Activated CD4-positive, CD25-positive, alpha-beta regulatory T cell treated with anti-CD3 and anti-CD28 coated beads, Interleukin-2, amount 50 U/mL, for 72 hours (primary cell): ENCODE measurements around the gene PPT2.
A peak's percentile ranks its signal among the peaks of the same experiment; 100 is the strongest.
"Not testable (repeated sequence)": the region's sequence is repeated elsewhere in the genome, so short reads cannot be mapped to it uniquely, and the experiment has no call there.

Experiments used
- DNase-seq: peaks from one replicate; pipeline ENCODE4 v3.0.0; 2021

Gene PPT2

DNA sequence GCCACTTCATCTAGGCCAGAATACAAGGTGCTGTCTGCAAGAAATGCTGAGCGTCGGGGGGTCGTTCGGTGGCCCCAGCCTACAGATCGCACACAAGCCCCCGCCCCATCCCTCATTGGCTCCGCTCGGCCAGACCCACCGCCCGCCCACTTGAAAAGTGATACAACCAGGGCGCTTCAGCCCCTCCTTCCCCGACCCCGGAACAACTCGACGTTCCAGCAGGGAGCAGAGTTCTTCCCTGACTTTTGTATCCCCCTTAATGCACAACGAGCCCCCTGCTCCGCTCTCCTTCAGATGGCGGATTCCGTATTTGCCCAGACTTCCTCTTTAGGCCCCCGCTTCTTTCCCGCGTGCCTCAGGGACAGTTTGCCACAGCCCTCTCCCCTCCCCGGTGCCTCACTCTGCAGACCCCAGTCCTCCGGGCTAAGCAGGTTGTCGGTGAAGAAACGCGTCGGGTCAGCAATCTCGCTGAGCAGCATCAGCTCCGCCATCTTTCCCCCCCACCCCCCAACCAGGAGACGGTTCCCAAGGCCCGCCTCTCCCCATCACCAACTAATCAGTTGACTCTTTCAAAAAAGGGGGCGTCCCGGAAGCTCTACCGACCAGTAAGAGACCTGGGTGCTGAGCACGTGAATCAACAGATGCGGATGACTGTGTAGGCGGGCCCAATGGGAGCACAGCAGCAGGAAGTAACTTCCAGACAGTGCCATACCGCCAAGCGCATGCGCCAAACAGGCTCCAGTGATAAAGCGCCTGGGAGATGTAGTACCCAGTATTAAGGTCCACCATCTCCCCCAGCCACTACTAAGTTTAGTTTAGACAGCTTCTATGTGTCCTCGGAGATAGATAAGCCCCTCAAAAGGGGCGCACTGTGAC lies 26.0 kb upstream of the PPT2 start, which contains the start of gene ATF6B:
TSS of gene ATF6B (minus strand) at position 530 of the 876 bp plus-strand sequence. CDS start at position 491, 39 bp downstream.
- DNase-seq = peak; percentile 92

DNA sequence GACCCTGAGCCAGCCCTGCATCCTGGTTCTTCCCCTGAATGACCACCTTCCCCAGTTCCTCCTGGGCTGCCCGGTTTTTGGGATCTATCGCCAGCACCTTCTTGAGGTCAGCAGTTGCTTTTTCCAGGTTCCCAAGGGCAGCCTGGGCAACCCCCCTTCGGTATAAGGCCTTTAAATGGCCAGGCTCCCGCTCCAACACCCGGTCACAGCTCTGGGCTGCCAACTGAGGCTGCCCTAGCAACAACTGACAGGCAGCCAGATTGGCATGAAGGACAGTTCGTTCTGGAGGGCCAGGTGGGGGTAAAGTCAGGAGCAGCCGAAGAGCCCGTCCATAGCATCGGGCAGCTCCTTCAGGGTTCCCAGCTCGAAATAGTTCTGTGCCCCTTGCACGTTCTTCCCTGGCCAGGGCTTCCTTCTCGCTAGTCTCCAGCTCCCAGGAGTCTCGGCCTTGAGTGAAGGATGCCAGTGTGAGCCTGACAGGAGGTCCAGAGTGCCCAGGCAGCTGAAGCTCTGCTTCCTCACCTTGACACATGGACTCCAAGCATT lies 25.1 kb upstream of the PPT2 start:
- no peak for DNase-seq

DNA sequence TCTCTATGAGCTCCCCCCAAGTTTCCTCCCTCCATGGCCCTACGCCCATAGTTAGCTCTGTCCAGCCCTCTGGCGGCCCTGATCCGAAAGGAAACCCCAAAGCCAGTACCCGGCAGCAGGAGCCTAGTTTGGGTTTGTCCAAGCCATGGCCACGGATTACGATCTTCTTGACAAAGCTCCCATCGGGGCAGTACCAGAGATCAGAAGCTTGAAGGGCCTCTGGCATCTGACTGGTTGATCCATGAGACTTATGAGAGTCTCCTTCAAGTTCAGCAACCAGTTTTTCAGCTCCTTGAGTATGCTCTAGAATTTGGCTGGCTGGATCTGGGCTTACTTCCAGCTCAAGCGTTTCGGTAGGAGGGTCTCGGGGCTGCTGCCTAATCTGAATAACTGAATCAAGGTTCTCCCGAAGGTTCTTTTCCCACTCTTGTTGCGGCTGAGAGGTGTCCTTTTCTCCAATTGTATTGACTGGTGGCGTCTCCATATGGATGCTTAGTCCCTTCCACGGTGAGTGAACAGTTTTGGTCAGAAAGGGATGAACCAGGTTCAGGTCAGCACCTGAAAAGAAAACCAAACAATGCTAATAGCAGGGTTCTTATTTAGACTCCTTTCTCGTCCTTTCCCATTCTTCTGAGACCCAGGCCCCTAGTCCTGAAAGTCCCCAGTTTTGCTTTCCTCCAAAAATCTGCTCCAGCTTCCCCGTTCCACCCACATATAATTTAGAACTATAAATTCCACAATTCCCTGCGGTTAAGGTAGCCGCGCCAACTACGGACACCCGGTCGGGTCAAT lies 24.4 kb upstream of the PPT2 start:
- DNase-seq = no peak

DNA sequence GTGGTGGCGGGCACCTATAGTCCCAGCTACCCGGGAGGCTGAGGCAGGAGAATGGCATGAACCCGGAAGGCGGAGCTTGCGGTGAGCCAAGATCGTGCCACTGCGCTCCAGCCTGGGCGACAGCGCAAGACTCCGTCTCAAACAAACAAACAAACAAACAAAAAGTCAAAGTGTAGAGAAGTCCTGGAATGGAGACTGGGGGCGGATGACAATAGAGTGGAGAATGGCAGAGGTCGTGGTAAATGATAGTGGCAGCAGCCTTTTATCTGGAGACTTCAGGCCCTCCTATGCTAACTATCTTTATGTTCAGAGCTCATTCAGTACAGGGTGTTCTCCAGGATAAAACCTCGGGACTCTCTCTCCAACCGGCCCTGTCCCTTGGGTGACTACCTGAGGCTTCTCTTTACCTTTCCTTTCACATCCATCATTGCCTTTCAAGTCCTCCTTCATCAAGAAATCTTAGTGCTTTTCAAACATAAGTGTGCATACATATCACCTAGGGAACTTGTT lies 22.4 kb upstream of the PPT2 start:
- DNase-seq = no peak

DNA sequence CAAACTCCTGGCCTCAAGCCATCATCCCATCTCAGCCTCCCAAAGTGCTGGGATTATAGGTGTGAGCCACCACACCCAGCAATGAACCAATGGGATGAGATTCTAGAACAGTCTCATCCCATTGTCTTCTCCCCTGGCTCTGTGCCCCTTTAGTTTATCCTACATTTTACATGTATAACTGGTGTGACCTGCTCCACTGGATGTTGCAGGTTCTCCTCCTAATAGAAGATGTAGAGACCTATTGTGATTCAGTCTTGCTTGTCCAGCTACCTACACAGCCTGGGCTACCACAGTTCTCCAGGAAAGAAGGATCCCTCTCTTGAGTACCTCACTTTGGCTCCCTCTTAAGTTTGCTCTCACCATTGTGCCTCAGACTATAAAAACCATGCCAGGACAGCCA lies 21.8 kb upstream of the PPT2 start:
- DNase-seq = no peak

DNA sequence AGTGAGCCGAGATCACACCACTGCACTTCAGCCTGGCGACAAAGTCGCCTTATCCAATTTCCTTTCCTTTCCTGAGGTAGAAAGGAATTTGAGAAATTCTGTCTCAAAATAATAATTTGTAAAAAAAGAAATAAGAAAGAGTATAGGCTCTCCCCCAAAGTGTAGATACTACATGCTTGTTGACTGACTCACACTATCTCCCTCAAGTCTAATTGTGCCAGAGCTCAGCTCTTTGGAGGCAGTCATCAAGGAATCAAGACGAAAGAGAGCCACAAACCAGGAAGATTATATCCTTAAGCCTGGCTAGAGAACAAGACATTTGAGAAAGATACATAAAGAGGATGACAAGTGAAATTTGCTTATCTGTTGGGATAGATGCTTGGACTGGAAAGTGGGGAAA lies 20.2 kb upstream of the PPT2 start:
- DNase-seq = no peak

DNA sequence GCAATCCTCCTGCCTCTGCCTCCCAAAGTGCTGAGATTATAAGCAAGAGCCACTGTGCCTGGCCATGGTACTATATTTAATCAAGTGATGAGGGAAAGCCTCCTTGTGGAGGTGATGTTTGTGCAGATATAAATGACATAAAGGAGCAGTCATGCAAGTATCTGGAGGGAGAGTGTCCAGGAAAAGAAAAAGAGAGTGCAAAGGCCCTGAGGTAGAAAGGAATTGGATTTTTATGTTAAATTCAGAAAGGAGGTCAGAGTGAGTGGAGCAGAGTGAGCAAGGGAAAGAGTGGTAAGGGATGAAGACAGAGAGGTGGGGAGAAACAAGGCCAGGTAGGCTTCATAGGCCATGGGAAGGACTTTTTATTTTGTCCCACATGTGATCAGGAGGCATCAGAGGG lies 16.5 kb upstream of the PPT2 start:
- DNase-seq = no peak

DNA sequence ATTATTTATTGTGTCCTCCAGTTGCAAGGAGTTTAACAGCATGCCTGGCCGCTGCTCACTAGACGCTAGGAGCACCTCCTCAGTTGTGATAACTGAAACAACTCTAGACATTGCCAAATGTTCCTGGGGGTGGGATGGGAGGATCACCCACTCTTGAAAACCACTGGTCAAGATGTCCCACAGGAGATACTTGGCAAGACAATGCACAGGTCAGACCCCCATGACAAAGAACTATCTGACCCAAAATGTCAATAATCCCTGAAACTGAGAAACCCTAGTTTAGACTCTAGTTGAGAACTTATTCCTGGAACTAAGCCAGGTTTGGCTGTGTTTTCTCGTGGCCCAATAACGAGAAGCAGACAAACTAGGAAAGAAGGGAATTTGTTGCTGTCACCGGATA lies 14.4 kb upstream of the PPT2 start:
- no peak for DNase-seq

DNA sequence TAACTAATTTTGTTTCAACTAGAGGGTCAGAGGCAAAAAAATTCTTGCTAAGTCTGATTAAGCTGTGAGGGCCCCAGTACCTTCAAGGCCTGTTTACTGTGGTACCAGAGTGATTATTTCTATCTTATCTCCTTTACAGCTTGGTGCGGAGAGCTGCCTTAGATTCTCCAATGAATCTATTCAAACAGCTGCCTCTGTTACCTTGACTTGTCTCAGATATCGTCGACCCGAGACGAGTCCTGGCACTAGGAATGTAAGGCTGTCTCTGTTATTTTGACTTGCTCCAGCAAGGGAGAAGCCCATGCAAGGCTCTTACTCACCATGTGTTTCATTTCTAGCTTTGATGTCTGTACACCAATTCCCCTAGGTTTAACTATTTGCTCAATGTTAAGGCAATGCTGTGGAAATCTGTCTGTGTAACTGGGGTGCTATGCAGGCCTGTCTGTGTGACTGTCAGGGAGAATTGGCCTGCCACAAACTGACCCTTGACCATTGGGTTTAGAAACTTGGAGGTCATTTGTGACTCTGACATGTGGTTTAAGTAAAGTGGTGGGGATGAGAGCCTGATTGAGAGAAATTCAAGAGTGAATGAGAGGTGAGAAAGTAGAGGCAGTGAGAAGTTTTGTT lies 13.4 kb upstream of the PPT2 start:
- DNase-seq = no peak

DNA sequence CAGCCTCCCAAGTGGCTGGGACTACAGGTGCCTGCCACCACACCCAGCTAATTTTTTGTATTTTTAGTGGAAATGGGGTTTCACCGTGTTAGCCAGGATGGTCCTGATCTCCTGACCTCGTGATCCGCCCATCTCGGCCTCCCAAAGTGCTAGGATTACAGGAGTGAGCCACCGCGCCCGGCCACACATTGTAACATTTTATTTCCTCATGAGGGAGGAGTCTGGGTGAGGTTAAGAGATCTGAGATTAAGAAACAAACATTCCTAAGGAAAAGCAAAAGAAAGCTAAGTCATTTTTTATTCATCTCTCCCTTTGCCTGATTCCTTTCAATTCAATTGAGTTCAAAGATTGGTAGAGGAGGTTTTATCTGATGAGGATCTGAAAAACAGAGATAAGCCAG lies 9.7 kb upstream of the PPT2 start:
- DNase-seq = not testable (repeated sequence)

DNA sequence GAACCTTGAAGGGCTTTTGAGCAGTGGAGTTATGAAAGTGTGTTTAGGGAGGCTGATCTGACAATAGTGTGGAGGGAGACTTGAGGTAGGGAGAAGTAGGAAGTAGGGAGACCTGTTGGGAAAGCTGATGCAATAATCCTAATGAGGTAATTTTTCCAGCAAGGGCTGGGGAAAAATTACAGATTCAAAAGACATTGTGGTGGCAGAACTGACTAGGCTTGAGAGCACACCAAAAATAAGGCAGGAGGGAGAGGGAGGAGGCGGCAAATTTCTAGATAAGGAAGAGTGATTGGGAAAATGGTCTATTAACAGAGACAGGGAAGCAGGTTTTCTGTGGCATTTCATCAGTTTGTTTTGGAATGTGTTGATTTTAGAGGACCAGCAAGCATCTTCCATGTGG lies 7.7 kb upstream of the PPT2 start:
- DNase-seq = no peak

DNA sequence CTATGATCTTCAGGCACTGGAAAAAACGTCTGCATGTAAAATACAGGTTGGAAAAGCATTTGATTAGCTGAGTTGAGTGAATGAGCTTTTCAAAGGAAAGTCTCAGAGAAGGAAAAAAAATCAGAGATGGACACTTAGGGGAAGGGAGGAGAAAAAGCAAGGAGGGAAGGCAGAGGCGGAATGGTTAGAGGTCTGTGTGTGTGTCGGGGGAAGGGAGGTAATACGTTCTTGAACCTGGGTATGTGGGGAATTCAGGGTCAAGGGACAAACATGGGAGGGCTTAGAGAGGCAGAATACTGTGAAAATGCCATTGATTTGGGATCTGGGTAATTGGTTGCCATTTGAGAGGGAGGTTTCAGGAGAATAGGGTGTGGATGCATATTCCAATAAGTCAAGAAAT lies 7.3 kb upstream of the PPT2 start:
- DNase-seq = no peak

DNA sequence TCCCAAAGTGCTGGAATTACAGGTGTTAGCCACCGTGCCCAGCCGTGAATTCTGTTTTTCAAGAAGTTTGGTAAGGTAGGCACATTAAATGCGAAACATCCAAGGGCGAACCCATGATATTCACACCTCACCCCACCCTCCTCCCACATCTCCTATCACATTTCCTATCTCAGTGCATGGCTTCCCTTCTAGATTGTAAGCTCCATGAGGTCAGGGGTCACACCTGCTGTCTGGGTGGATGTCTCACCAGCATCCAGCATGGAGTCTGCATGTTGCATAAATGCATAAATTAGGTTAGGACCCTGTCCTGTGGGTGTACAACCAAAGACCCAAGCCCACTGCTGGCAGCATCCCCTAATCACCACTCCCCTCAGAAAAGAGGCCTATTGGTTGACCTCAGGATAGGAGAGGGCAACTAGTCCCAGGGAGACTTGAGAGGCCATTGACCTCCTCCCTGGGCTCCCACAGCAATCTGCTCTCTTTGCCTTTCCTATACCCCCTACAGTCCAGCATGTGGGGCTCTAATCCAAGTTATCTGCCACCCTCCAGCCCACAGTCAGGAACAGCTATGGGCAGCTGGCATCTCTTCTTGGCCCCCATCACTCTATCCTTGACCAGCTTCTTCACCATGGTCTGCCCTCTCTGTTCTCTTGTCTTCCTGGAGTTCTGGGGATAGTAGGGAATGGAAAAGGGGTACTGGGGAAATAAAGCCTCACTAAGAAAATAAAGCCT lies 6.4 kb upstream of the PPT2 start:
- DNase-seq = no peak

DNA sequence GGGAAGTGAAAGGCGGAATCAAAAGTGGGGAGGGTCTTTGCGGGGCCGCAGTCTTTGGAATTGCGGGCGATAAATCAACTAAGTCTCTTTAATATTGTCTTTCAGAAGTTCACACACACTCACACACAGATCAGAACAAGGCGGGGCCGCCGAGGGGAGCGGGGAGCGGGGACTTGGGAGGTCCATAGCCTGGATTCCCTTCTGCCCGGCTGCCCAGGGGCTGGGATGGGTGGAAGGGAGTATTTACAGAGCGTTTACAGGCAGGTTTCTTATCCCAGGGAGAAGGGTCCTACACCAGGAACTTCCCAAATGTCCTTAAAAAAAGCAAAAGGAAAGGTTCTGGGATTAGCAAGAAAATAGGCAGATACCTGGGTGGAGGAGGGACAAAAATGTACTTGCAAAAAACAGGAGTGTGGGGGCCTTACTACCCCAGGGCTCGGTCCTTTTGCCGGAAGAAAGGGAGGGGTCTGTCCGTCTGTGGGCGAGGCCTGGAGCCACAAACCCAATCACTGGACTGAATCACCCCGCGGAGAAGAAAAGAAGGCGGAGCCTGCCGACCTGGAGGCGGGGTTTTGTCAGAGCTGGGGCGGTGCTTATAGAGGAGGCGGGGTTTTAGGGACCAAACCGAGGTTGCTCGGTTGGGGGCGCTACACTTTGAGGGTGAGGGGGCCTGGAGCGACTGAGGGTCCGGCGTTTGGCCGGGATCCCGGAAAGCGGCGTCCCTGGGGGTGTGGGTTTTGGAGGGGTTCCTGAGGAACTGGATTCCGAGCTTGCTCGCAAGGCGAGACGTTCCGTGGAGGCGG lies 5.5 kb upstream of the PPT2 start:
- DNase-seq = peak; percentile 76

DNA sequence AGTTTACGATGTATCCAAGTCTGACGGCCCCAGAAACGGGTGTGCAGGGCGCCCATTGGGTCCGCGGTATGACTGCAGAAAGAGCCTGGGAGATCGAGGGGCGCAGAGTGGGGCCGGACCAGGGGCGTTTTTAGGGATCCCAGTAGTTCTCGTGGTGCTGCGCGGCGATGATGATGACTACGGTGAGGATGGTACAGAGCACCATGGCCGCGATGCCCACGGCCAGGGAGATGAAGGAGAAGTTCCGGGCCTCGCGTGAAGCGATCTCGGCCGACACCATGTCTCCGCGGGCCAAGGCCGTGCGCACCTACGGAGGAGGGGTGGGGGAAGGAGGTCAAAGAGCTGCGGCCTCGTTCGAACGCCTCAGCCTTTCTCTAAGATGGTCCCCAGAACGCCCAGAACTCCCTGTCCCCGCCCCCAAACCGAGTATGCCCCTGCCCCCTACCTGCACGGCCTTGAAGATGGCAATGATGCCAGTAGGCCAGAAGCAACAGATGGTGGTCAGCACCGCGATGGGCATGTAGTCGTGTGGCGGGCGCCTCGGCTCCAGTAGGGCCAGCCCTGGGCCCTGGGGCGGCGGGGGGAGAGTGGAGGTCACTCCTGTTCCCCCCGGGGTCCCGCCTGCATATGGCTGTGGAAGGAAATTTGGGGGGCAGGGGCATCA lies 4.7 kb upstream of the PPT2 start:
- no peak for DNase-seq

DNA sequence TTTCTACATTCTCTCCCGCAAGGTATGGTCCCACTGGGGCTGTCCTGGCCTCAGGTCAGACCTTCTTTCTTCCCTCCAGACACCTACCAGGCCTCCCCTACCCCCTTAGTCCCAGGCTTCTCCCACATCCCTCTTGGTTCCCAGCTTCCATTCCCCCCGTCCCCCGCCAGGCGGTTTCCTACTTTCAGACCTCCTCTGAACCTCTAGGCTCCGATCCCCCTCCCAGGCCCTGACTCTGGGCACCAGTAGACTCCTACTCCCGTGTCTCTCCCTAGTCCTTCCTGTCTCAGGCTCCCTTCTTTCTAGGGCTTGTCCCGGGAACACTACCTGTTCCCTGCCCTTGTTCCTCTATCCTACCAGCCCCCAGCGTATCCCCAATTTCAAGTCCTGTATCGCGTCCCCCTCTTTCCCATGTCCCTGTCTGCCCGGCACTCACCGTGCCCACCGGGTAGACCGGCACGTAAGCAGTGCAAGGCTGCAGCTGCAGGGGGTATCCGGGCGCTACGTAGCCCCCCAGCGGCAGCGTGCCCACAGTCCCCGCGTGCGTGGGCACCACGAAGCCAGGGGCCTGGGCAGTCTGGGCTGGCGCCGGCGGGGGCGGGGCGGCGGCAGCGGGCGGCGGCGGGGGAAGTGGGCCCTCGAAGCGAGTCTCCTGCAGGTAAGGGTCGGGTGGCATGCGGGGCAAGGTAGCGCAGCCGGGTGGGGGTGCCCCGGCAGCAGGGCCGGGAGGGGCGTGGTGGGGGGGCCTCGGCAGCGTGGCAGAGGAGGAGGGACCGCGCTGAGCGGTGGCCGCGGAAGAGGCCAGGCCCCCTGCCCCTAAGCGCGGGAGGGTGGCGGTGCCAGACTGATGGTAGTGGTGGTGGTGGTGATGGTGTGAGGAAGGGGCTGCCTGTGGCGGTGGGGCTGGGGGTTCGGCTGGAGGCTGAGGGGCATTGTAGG lies 3.7 kb upstream of the PPT2 start:
- DNase-seq = no peak

DNA sequence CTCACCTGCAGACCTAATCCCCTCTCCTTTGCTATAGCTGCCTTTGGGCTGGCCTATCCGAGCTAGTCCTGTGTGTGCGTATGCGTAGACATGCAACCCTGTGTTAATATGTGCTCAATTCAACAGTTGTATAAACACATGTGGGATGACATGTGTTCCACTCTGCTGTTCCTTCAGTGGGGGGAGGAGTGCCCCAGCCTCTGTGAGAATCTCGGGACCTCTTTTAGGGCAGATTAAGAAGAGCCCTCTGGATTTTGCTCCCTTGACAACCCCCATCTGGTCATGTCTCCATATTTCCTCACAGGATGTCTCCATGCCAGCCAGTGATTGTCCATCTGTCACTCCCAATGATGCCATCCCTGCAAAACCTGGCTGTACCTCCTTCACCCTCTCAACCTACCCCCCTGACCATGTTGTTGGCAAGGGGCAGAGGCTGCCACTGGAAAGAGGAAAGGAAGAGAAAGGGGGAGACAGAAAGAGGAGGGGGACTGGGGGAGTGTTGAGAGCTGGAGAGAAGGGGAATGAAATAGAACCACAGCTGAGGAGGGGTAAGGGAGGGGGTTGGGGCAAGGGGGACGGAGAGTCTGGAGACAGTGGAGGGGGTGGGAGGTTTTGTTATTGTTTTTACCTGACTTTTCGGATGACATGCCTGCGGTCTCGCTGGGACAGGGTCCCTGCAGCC lies 2.6 kb upstream of the PPT2 start:
- no peak for DNase-seq

DNA sequence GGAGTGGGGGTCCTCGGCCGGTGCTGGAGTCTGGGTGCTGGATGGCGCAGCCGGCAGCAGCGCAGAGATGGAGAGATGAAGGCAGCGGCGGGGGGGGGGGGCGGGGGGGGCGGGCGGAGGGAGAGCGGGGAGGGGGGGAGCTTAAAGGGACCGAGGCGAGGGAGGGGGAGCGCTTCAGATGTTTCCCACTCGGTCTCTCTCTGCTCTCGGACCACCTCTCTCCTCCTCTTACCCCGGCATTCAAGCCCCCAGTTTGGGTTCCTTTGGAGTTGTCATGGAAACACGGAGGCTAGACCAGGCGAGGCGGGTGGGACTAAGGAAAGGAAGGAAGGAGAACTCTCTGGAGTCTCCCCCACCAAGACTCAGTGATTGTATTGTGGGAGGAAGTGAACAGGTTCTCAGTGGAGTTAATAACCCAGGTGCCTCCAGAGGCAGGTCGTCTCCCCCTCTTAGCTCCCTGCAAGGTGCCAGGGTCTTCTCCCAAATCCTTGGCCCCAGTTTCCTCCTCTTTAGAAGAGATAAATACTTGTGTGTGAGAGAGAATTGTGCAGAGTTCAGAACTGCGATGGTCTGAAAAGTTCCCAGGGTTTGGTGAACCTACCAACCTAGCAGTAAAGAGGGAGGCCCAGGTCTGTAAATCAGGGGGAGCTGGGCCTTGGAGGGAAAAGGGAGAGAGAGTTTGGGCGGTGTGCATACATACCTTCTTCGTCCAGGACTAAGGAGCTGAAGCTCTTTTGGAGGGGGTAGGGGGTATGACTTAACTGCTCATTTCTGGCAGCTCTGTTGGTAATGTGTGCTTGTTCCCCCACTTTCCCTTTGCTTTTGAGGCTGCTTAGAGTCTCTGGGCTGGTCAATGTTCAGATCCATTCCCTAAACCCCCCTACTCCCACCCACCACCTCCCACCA lies 1.8 kb upstream of the PPT2 start, which contains the start of gene PRRT1:
TSS of gene PRRT1 (minus strand) at position 77 of the 906 bp plus-strand sequence. CDS start 112 bp downstream, outside the sequence.
- DNase-seq = no peak
